ENCODE data around the gene TIFAB.
A peak's percentile ranks its signal among the peaks of the same experiment; 100 is the strongest.

The TIFAB gene

DNA sequence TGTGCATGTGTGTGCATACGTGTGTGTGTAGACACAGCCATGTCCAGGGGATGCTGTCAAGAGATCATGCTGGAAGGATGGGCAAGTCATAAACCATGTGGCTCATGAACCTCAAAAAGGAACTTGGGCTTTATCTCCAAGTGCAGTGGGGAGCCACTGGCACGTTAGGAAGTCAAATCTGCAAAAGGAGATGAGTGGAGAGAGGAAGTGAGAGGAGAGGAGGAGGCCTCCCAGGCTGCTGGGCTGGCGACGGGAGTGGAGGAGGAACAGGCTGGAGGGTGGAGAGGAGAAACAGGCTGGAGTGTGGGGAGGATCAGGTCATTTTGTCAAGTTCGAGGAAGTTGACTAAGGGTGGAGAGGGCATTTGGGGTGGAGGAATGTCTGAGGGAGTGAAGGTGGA lies 29.2 kb upstream of the TIFAB start:
- DNase-seq = no peak

GRCh38 chr5:135480511-135480910 lies 28.4 kb upstream of the TIFAB start:
- no peak for DNase-seq

GRCh38 chr5:135478938-135479337 lies 26.8 kb upstream of the TIFAB start:
- no peak for DNase-seq

DNA sequence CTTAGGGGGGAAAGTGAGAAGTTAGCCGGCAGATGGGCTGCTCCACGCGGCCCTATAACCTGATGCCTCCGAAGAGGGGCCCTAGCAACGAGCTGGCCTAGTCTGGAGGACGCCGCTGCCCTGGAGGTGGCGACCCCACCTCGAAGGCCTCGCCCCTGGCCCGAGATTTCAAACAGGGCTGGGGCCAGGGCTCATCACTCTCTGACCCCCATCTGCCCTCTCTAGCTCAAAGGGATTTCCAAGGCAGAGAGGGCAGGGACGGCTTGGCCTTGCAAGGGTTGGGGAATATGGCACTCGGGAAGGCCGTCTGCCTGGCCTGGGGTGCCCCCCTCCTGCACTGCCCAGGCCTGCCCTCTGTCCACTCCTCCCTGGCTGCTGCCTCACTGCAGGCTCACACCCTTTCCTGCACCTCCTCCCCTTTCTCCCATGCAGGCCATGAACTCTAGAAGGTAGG lies 25.5 kb upstream of the TIFAB start:
- no peak for DNase-seq

DNA sequence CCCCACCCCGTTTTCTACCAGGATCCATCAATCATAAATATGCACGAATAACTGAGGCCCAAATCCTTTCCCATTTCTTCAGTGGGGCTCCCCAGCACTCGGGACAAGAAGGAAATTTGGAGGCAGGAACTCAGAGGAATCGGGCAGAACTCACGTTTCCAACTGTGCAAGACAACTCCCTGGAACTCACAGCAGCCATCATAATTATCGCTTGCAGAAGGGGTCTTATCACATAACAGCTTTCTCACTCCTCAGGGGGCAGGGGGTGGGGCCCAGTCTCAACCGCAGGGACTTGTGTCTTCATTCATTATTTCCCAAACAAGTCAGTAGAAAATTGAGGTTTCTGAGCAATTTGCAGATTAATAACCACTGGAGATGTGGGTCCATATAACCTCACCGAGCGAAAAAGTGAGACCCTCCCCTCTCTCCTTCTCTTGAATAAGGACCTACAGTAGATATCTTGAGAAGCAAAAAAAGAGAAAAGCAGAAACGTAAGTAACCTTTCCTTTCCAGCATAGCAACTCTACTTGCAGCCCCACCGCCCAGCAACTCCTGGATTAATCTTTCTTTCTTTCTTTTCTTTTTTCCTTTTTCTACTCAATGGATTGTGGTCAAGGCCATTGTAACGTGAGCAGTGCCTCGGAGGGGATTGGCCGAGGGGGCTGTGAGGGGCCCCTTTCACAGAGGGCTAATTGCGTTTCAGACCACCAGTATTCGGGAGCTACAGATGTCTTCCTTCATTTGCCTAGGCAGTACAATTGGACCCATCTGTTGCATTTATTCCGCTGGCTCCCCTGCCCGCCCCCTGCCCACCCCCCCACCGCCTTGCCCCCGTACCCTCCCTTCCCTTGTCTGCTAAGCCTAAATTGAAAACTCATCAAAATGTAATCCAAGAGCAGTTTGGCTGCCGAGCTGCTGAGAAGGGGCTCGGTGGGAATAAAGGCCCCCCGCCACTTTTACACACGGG lies 24.7 kb upstream of the TIFAB start:
- DNase-seq = no peak

GRCh38 chr5:135473956-135474670 lies 22.0 kb upstream of the TIFAB start:
- DNase-seq = no peak

- DNase-seq = no peak
Observed at GRCh38 chr5:135472141-135472540, 20.0 kb upstream of the TIFAB start.

GRCh38 chr5:135471726-135472125 lies 19.6 kb upstream of the TIFAB start:
- DNase-seq = no peak

- DNase-seq = no peak
Observed at GRCh38 chr5:135469911-135470310, 17.8 kb upstream of the TIFAB start.

- no peak for DNase-seq
Observed at GRCh38 chr5:135468541-135468940, 16.4 kb upstream of the TIFAB start.

DNA sequence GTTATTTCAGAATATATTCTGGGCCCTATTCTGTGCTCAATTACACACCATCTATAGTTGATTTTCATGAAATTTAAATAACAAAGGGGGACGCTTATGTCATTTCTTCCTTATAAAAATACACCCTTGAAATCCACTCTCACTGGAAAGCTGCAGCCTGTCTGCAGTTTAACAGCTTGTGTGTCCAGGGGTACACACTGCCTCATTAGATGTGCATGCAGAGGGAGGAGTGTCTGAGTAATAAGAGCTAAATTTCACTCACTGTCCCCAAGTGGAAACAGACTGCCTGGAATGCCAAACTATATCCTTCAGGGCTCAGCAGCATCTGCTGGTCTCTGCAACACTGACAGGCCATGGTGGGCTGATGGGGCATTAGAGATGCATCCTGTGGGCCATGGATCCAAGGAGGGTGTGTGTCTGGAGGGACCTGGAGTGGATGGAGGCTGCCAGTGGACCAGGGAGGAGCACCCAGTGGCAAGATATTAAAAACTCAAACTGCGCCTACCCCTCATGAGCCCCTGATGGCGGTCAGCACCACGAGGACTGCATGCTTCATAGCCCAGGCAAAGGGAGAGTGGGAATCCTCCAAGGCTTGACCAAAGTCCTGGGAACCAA lies 15.8 kb upstream of the TIFAB start:
- no peak for DNase-seq

- DNase-seq = no peak
Observed at GRCh38 chr5:135467051-135467625, 15.0 kb upstream of the TIFAB start.

- peak; percentile 70 to 82 for DNase-seq
Observed at GRCh38 chr5:135466178-135467050, 14.3 kb upstream of the TIFAB start.

- no peak for DNase-seq
Observed at GRCh38 chr5:135465391-135466122, 13.4 kb upstream of the TIFAB start.

DNA sequence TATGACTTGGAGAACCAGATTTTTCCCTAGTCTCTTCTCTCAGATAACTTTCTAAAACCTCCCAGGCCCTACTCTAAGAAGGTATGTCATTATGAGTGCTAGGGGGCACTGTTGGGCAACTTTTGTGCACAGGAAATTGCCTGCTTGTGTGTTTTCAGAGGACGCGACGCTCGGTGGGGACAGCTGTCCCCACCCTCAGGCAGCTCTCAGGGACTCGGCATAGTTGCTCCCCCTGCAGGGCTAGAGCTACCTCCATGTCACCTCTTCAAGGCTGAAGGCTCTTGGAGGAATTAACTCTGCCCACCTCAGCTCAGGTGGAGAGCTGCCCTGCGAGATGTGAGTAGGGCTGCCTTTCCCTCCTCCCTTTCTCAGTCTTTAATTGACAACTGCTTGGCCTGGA lies 10.2 kb upstream of the TIFAB start:
- DNase-seq = peak; percentile 42 to 58

GRCh38 chr5:135461481-135462151 lies 9.5 kb upstream of the TIFAB start:
- DNase-seq = no peak

- DNase-seq = no peak
Observed at GRCh38 chr5:135460246-135461033, 8.3 kb upstream of the TIFAB start.

GRCh38 chr5:135458921-135459331 lies 6.8 kb upstream of the TIFAB start:
- no peak for DNase-seq

DNA sequence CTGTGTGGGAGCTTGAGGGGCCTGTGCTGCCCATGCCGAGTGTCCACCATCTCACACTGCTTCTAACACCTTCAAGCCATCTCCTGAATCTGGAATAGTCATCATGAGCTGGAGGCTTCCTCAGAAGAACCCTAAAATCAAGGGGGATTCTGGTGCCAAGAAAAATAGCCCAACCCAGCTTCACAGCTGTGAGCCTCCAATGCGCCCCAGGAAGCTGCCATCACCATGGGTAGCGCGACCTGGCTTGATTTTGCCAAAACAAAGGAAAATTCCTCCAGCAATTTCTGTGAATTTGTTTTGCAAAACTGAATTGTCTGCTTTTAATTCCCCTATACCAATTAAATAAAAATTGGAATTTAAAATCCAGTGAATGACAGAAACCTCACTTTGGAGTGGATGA lies 6.2 kb upstream of the TIFAB start:
- no peak for DNase-seq
